OCI-LY3 (cell line): Measurements from ENCODE around the gene SAMHD1.

Experiments used
- H2AFZ ChIP-seq: fragments of 200-600, 300-600 bp; shearing (Covaris generic); 2 replicates; pipeline ENCODE4 v1.6.0; 2014; ENCODE audit warnings: antibody characterized with exemption, low read depth, low read length
- H3K27ac ChIP-seq: fragments of 200-600, 300-600 bp; sonication (generic); 2 replicates; pipeline ENCODE4 v1.5.1; 2014; ENCODE audit warnings: mild to moderate bottlenecking, low read length, moderate library complexity, mixed read lengths
- H3K27me3 ChIP-seq: fragments of 200-600, 300-600 bp; sonication (generic); 2 replicates; pipeline ENCODE4 v1.6.1; 2014; ENCODE audit warnings: low read depth, low read length, mixed read lengths
- H3K36me3 ChIP-seq: fragments of 200-600, 300-600 bp; sonication (generic); replicated peaks from 2 replicates; pipeline ENCODE3; 2014; ENCODE audit warnings: low read depth, low read length, mixed read lengths
- H3K4me1 ChIP-seq: fragments of 300-600, 200-600 bp; sonication (generic); 2 replicates; pipeline ENCODE4 v1.6.1; 2014; ENCODE audit warnings: low read length, mixed read lengths
- H3K4me2 ChIP-seq: fragments of 200-600, 300-600 bp; sonication (generic); 2 replicates; pipeline ENCODE4 v1.6.1; 2014; ENCODE audit warnings: low read length, mixed read lengths
- H3K4me3 ChIP-seq: fragments of 300-600, 200-600 bp; sonication (generic); 2 replicates; pipeline ENCODE4 v1.5.1; 2014; ENCODE audit warnings: antibody characterized with exemption, mild to moderate bottlenecking, low read length, moderate library complexity
- H3K79me2 ChIP-seq: fragments of 300-600, 200-600 bp; shearing (Covaris generic); 2 replicates; pipeline ENCODE4 v1.6.1; 2014; ENCODE audit warnings: mild to moderate bottlenecking, low read length, mixed read lengths
- H3K9ac ChIP-seq: fragments of 300-600, 200-600 bp; shearing (Covaris generic); 2 replicates; pipeline ENCODE4 v1.6.0; 2014; ENCODE audit warnings: mild to moderate bottlenecking, low read length, moderate library complexity
- H3K9me3 ChIP-seq: fragments of 200-600, 300-600 bp; shearing (Covaris generic); 2 replicates; pipeline ENCODE4 v1.6.1; 2014; ENCODE audit warnings: low read length, mixed read lengths; ENCODE audit not compliant: insufficient read depth
- H4K20me1 ChIP-seq: fragments of 200-600, 300-600 bp; sonication (generic); 2 replicates; pipeline ENCODE4 v1.6.1; 2016; ENCODE audit warnings: low read length, mixed read lengths; ENCODE audit not compliant: insufficient read depth
- EZH2phosphoT487 ChIP-seq: fragments of 200-600 bp; shearing (Covaris generic); IDR thresholded peaks from 2 replicates; pipeline ENCODE4 v1.6.1; 2018; ENCODE audit warnings: antibody characterized with exemption, mixed run types, low read depth
- TF ChIP-seq, protein P1 (sequence below): fragments of 200-600, 300-600 bp; sonication (generic); IDR thresholded peaks from 2 replicates; pipeline ENCODE4 v1.5.1; 2014; ENCODE audit warnings: antibody characterized with exemption, low read length, low read depth

Gene SAMHD1

DNA sequence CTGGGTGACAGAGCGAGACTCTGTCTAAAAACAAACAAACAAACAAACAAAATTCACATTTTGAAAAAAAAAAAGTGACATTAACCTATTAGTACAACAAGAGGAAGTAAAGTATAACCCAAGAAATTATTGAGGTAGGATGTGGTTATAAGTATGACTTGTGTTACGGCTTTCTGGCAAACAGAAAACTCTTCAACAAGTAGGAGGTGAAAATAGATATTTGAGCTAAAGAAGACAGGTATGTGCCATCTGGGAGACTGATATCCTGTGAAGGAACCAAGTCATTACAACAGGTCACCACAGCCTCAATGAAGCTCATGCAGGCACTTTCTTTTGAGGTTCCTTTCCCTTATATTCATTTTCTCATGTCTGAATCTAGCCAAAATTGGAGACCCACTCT, 46.8 kb downstream of the SAMHD1 start:
- Histone ChIP-seq H3K4me1 (no peaks in the 10 kb centered on the region), H3K36me3 (peaks cover 2% of the 10 kb centered on the region), H3K27ac (no peak overlapping the region), H3K9me3 (no peaks in the 10 kb centered on the region), H3K27me3 (no peaks in the 10 kb centered on the region), H2AFZ (no peak overlapping the region), H3K4me2 (no peak overlapping the region), H3K79me2 (no peaks in the 10 kb centered on the region), H4K20me1 (no peaks in the 10 kb centered on the region), H3K9ac (no peak overlapping the region), H3K4me3 (no peak overlapping the region)
- TF ChIP-seq, protein P1, sequence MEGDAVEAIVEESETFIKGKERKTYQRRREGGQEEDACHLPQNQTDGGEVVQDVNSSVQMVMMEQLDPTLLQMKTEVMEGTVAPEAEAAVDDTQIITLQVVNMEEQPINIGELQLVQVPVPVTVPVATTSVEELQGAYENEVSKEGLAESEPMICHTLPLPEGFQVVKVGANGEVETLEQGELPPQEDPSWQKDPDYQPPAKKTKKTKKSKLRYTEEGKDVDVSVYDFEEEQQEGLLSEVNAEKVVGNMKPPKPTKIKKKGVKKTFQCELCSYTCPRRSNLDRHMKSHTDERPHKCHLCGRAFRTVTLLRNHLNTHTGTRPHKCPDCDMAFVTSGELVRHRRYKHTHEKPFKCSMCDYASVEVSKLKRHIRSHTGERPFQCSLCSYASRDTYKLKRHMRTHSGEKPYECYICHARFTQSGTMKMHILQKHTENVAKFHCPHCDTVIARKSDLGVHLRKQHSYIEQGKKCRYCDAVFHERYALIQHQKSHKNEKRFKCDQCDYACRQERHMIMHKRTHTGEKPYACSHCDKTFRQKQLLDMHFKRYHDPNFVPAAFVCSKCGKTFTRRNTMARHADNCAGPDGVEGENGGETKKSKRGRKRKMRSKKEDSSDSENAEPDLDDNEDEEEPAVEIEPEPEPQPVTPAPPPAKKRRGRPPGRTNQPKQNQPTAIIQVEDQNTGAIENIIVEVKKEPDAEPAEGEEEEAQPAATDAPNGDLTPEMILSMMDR = no peak
- TF ChIP-seq EZH2phosphoT487 = no peak

DNA sequence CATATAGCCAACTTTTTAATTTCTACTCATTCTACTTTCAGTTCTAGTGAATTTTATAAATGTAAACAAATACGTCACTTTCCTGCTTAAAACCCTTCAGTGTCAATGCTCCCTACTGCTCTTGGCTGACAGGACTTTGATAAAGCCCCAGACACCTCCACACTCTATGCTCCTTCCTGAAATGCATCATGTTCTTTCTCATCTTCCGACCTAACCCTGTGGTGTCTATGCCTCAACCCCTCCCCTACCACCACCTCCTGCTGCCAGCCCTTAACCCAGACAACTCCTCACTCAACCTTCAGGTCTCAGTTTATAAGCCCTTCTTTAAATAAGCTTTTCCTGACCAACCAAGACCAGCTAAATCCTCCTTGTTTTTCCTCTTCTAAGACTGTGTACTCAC, 56.5 kb downstream of the SAMHD1 start:
- H3K36me3 ChIP-seq = peaks cover 21% of the 10 kb centered on the region
- TF ChIP-seq, protein P1 = no peak
- TF ChIP-seq EZH2phosphoT487 = no peak

DNA sequence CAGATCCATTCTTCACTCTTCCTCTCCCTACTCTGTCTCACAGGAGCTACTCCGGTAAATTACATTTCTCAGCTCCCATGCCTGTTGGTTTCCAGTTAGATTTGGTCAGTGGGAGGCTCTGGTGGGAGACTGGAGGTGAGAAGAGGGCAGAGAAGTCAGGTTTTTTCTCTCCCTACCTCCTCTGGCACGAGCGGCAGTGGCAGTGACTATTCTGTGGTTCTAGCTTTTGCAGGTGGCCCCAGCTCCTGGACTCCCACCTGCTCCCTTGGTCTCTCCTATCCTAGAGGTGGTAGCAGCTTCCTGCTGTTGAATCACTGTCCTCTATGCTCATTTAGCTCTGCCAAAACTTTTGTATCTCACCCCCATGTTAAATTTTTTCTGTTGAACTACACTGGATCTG, 57.7 kb downstream of the SAMHD1 start:
- no peaks in the 10 kb centered on the region for H4K20me1 ChIP-seq
- H2AFZ ChIP-seq = no peak overlapping the region
- no peaks in the 10 kb centered on the region for H3K9me3 ChIP-seq
- no peak for TF ChIP-seq EZH2phosphoT487
- TF ChIP-seq, protein P1 = no peak
- H3K4me2 ChIP-seq = no peak overlapping the region
- H3K36me3 ChIP-seq = peaks cover 28% of the 10 kb centered on the region
- H3K4me3 ChIP-seq = no peak overlapping the region
- H3K79me2 ChIP-seq = no peaks in the 10 kb centered on the region
- H3K27me3 ChIP-seq = no peaks in the 10 kb centered on the region
- no peak overlapping the region for H3K27ac ChIP-seq
- H3K4me1 ChIP-seq = peaks cover 4% of the 10 kb centered on the region; the same call in 1 of the 2 replicates
- H3K9ac ChIP-seq = no peak overlapping the region

More for the DNA sequence above, 56.5 kb downstream of the SAMHD1 start:
- H3K27me3 ChIP-seq = no peaks in the 10 kb centered on the region
- H3K9me3 ChIP-seq = no peaks in the 10 kb centered on the region
- no peak overlapping the region for H3K4me2 ChIP-seq
- no peak overlapping the region for H3K4me3 ChIP-seq
- H3K27ac ChIP-seq = no peak overlapping the region
- no peak overlapping the region for H2AFZ ChIP-seq
- no peaks in the 10 kb centered on the region for H3K79me2 ChIP-seq
- peaks cover under 1% of the 10 kb centered on the region; the same call in 1 of the 2 replicates for H3K4me1 ChIP-seq
- no peaks in the 10 kb centered on the region for H4K20me1 ChIP-seq
- H3K9ac ChIP-seq = no peak overlapping the region

DNA sequence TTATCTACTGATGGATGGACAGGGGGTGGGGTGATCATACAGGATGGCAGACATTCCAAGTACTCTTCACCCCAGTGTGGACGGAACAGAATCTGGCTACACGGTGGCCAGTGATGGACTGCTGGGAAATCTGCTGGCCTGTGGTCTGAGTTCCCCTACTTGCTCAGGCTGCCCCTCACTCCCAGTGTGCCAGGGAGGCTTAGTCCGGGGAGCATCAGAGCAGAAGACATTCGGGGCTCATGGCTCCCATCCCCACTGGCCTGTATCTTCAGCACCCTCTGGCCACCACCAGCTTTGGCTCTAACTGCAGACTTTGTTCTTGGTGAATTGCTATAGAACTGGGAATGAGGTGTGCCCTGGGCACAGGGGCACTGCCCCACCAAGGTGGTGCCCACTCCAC, 60.3 kb downstream of the SAMHD1 start:
- Histone ChIP-seq H3K79me2 (no peaks in the 10 kb centered on the region), H3K4me2 (no peak overlapping the region), H3K36me3 (peaks cover 25% of the 10 kb centered on the region), H3K4me1 (peaks cover 15% of the 10 kb centered on the region), H3K4me3 (no peak overlapping the region), H2AFZ (no peak overlapping the region), H4K20me1 (no peaks in the 10 kb centered on the region), H3K27me3 (no peaks in the 10 kb centered on the region), H3K9ac (no peak overlapping the region), H3K9me3 (no peaks in the 10 kb centered on the region), H3K27ac (no peak overlapping the region)
- TF ChIP-seq, protein P1 = no peak
- TF ChIP-seq EZH2phosphoT487 = no peak
